Stimulated activated CD4-positive, alpha-beta T cell treated with anti-CD3 and anti-CD28 coated beads, Interleukin-2, amount 100 ng/mL, for 48 hours (primary cell): Measurements from ENCODE around the gene ACP4.
"Not testable (repeated sequence)": the region's sequence is repeated elsewhere in the genome, so short reads cannot be mapped to it uniquely, and the experiment has no call there.

Experiments
- DNase-seq, 2 donors: peaks; one replicate each; pipeline ENCODE4 v3.0.0-alpha.2; 2020

The ACP4 gene

DNA sequence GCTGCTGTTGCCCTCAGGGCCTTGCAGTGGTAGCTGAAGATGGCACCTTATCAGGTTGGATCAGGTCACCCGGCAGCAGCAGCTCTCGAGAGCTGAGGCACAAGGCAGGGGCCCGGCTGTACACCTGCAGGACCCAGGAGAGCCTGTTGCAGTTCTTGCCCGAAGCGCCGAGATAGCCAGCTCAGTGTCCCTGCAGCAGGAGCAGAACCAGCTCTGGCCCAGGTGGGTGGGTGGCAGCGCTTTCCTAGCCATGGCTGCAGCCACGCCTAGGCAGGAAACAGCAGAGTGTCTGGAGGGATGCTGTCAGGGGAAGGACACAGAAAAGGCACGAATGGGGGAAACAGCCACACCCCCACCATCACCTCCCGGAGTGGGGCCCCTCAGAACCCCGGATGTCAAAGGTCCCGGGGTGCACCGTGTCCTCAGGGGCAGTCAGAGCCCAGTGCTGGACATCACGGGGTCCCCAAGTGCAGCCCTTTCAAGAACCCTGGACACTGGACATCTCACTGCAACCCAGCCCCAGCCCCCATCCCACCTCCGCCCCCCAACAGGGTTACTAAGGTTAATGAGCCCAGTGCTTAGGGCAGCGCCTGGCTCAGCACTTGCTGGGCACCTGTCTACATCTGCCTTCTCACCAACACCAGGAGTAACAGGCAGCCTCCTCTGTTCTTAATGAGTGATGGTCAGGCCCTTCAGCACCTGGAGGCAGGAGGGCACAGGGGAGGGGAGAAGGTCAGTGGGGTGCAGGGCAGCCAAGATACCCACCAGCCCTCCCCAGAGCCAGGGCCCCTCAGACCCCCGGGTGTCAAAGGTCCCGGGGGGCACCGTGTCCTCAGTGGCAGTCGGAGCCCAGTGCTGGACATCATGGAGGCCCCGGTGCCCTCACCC lies 8.7 kb downstream of the ACP4 start:
- DNase-seq, result no peak

DNA sequence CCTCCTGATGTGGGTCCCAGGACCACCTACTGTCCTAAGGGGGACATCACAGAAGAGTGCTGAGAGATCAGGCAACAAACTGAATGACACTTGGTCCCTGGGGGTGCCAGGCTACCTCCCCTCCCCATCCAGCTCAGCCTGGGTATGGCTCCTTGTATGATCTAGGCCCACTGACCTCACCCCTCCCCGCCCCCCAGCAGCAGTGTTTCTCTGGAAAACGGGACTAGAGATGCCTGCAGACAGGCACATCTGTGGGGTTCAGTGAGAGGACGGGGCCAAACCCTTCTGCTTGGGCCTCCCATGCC lies 9.3 kb downstream of the ACP4 start:
- DNase-seq, result no peak

DNA sequence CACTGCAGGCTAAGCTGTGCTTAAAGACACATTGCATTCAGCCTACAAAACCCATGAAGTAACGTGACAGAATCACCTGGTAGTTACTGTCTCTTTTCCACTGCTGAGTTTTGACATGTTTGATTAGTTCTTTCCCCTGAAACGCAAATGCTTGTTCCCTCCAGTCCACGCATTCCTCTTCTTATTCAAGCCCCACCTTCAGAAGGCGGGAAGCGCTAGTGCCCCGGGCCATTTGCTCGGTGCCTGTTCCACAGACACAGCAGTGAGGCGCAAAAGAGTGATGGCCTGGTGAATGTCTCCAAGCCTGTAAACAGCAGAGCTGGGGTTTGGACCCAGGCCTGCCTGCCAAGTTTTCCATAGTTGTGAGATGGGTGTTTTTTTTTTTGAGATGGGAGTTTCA lies 10.9 kb downstream of the ACP4 start:
- no peak for DNase-seq

DNA sequence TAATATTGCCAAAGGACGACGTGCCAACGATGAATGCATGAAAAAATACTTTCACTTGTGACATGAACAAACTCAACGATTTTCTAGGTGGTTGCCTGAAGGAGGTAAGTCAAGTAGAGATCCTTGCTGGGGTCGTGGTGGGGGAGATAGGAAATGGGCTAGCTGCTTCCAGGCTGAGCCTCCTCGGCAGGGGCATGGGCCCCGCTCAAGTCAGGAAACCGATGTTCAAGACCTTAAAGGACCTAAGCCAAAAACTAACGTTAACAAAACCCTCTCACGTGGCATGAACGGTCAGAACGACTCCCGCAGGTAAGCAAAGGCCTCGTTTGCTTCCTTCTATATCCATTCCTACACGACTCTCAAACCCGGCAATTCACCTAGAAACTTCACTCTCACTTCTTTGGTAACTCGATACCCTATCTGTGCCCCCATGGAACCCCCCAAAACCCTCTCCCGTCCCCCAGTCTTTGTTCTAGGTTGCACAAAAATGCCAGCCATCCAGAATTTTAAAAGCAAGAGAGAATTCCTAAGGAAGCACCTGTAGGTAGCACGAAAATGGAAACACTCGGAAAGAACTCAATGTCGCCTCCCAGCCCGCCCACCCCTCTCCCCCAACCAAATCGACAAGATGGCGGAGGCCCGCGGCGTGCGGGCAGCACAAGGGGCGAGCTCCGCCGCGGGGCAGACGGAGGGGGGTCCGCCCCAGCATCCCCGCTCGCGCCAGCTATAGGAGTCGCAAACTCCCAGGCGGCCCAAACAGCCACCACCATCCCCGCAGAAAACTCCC lies 13.6 kb downstream of the ACP4 start:
- DNase-seq, result no peak

DNA sequence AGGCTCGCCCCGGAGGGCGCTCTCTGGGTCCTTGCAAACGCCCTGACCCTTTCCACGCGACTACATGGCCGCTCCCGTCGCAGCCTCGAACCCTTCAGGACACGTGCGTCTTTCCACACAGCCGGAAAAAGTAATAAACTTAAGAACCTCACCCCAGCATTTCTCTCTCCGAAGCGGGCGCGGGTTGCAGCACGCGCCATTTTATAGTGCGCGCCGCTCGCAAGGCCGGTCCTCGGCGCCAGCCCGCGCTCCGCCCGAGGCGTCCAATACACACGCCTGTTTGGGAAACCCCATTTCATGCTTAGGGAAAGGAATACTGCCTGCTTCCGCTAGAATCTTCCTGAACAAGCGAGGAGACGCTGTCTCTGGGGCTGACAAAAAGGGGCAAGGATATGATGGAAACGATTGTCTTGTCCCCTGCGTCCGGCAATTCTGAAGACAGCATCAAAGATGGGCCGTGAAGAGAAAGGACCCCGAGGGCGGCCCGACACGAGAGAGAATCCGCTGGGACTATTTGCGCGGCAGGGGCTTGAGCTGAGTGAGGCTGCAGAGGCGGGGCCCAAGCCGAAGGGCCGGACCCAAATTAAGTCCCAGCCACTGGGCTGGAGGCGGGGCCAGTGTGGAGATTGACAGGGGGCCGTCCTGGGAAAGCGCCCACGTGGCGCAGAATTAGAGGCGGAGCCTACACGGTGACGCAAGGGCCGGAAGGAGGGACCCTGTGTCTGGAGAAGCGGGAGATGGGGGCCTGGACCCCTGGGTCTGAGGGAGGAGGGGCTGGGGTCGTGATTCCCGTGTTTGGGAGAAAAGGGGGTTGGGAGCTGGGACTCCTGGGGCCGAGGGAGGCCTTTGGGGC lies 14.4 kb downstream of the ACP4 start:
- peak; percentile 96 for DNase-seq

DNA sequence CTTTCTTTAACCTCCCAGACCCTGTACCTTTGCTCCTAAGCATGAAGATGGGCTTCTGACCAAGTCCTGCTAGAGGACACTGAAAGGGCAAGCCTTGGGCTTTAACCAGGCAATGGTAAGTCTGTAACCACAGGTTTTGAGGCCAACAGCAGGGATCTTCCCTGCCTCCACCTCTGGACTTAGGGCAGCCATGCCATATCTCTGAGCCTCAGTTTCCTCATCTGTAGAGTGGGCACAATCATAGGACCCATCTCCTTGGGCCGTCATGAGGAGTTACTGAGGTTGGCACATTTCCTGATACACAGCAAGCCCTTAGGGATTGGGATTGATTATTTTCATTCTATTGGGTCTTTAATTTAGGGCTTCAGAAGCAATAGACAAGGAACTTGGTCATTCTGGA lies 18.6 kb downstream of the ACP4 start:
- DNase-seq, result no peak

DNA sequence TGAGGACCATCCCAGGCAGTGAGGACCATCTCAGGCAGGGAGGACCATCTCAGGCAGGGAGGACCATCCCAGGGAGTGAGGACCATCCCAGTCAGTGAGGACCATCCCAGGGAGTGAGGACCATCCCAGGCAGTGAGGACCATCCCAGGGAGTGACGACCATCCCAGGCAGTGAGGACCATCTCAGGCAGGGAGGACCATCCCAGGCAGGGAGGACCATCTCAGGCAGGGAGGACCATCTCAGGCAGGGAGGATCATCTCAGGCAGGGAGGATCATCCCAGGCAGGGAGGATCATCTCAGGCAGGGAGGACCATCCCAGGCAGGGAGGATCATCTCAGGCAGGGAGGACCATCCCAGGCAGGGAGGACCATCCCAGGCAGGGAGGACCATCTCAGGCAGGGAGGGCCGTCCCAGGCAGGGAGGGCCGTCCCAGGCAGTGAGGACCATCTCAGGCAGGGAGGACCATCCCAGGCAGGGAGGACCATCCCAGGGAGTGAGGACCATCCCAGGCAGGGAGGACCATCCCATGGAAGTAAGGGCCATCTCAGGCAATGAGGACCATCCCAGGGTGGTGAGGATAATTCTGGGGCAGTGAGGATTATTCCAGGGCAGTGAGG lies 21.5 kb downstream of the ACP4 start:
- DNase-seq, result not testable (repeated sequence)

DNA sequence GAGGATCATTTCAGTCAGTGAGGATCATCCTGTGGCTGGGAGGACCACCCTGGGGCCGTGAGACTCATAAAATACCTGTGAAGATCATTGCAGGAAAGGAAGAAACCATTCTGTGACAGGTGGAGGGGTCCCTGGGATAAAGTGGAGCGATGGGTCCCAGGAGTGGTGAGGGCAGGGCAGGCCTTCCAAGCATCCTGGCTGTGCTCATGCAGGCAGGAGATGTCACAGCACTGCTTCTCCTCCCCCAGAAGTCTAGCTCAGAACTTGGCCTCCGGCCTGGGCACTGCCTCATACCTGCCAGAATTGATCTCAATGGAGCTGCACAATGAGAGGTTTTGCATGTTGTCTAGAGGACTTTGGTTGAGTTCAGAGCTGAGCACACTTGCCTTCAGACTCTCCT lies 22.3 kb downstream of the ACP4 start:
- DNase-seq, result no peak

DNA sequence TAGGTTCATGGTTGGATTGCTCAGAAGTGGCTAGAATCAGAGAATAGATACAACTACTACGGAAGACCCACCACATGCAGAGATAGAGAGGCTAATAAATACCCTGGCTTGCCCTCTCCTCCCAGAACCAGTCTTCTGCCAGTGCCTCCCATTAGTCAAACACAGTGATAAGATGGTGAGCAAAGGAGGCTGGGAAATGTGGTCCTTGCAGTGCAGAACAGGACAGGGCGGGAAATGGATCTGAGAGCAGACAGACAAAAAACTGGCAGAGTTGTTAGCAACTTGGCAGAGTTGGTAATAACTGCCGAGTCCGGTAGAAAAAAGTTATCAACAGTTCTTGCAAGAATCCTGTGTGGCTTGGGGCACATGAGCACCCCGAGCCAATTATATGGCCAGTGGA lies 24.7 kb downstream of the ACP4 start:
- DNase-seq, result no peak

DNA sequence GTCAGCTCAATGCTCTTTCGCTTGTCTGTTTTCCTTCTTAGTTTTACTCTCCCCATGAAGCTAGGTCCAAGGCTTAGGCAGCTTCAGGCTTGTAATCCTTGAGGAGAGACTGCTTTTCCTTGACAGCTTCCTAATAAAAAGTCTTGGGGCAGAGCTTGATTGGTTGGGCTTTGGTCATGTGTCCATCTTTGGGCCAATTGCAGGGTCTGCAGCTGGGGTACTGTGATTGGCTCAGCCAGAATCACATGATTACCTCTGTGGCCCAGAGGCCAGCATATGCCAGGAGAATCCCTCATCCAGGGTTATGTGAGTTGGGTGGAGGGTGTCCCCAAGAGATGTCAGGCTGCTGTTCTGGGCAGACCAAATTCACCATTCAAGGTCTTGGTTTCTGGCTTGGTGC lies 25.2 kb downstream of the ACP4 start:
- DNase-seq, result no peak

DNA sequence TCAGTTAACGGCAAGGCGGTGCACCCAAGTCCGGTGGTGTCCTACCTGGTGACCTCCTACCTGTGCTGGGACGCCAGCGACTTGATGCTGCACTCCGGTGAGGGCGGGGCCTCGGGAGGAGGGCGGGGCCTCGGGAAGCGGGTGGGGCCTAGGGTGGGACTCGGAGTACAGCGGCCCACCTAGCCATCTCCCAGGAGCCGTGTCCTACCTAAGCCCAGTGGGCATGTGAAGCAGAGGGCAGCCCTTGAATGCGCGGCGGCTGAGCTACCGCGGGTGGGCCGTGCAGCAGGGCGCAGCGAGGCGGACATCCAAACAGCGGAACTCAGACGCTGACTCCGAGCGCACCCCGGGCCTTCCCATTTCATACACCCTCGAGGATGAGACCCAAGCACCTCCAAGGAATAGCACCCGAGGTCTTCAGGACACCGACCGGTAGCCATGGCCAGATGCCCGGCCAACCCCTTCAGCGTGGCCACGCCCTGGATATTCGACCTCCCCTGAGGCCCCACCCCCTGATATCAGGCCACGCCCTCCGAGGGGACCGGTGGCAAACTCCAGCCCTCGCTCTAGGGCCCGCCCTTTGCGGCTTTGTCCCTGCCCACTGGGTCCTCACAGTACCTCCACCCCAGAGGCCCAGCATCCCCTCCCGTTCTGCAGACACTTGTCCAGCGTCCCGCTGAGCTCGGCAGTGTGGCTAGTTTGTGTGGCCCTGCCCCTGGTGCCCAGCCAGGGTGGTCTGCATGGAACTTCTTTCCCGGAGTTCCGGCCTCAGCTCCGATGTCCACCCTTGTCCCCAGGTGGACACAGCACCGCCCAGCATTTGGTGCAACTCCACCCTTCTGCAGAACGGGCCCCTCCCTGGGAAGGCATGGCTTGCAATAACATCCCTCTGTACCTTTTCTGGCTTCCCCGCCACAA lies 28.0 kb downstream of the ACP4 start:
- DNase-seq, result peak; percentile 57 to 66

DNA sequence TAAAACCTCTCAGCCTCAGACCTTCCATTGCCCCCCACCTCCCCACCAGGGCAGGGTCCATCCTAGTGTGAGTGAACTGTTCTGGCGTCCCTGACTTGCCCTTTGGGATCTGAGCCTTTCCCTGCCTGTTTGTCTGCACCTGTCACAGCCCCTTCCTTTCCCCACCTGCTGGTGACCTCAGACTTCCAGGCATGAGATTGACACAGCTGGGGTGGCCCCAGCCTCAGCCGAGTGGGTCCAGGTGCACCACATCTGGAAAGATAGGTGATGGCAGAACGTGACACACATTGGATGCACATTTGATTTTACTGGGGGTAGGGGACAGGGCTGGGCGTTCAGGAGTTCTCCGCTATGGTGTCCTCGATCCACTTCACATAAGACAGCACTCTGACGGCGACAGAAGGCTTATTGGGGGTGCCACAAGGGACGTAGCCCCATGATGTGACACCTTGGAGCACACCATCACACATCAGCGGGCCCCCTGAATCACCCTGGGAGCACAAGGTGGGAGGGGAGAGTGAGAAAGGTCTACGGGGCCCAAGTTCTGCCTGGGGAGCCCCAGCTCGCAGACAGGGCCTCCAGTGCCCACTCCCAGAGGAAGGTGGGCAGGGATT lies 28.8 kb downstream of the ACP4 start:
- no peak for DNase-seq

DNA sequence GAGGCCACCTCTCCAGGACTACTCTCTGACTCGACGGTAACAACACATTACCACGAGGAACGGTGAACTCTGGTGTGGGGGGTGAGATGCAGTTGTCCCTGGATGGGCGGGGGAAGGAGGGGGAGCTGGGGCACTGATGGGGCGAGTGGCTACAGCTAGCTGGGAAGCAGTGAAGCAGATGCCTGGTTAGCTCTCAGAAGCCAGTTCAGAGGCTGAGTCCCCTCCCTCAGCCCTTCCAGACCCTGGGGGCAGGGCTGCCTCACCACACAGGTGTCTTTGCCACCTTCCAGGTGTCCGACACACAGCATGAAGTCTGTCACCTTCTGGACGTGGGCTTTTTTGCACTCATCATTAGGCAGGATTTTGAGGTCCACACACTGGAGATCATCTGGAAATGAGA lies 29.4 kb downstream of the ACP4 start:
- DNase-seq, result no peak

DNA sequence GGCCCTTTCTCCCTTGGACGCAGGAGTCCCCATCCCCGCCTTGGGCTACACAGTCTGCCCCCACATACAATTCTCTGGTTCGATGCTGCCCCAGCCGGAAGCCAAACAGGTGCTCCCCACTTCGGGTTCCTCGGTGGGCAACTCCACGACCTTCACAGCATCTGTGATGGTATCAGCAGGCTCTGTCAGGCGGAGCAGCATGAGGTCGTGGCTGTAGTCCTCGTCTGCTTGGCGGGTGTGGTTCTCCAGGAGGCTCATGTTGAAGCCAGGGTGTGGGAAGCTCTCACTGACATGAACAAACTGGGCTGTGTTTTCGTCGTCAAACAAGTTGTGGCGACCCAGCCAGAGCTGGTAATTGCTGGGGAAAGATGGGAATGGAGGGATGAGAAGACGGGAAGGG lies 29.9 kb downstream of the ACP4 start:
- DNase-seq, result no peak

DNA sequence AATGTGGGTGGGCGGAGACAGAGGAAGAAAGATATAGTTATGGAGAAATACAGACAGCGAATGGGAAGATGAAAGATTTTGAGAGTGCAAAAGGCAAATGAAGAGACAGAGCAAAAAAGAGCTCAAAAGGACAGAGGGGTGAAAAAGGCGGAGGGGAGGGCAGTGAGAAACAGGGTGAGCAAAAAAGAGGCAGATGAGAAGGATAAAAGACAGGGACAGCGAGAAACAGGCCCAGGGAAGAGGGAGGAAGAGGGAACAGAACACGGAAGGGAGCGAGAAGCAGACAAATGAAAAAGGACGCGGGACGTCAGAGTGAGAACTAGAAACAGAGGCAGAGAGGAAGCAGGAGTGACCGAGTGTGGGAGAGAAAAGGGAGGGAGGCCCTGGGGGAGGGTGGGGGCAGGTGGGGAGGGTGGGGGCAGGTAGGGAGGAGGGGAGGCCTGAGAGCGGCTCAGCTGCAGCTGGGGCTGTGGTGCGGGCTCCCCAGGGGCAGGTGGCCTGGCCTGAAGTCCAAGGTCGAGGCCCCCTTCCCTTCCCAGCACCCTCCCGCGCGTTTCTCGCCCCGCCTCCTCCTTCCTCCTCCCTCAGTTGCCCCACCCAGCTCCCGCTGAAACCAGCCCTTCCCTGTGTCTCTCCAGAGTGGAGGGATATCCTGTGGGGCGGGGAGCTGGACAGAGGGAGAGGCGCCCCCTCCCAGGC lies 30.5 kb downstream of the ACP4 start:
- DNase-seq, result no peak

DNA sequence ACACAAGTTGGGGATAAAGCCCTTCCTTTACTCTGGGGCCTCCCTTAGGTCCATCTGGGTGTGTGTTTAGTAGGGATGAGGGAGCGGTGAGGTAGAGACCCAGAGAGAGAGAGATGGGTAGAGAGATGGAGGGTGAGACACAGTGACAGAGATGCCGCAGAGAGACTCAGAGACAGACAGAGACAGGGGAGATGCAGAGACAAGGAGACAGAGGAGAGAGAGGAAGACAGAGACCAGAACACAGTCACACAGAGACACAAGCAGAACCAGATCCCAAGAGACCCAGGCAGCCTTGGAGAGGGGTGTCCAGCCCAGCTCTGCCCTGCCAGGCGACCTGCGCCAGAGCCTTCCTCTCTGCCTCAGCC lies 31.0 kb downstream of the ACP4 start:
- no peak for DNase-seq

DNA sequence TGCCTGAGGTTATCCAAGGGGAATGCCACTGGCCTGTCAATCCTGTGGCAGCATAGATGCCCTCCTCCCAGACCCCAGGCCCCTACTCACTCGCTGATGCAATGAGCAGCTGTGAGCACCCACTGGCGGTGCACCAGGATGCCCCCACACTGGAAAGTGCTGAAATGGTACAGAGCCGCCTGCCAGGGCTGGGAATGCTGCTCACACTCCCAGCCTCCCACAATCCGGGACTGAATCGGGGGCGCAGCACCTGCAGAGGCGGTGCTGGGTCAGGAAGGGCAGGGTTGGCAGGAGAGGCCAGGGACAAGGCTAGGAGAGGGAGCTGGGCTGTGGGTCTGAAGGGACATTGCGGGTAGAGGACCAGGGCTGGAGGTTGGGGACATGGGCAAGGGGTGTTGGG lies 31.4 kb downstream of the ACP4 start:
- DNase-seq, result no peak

DNA sequence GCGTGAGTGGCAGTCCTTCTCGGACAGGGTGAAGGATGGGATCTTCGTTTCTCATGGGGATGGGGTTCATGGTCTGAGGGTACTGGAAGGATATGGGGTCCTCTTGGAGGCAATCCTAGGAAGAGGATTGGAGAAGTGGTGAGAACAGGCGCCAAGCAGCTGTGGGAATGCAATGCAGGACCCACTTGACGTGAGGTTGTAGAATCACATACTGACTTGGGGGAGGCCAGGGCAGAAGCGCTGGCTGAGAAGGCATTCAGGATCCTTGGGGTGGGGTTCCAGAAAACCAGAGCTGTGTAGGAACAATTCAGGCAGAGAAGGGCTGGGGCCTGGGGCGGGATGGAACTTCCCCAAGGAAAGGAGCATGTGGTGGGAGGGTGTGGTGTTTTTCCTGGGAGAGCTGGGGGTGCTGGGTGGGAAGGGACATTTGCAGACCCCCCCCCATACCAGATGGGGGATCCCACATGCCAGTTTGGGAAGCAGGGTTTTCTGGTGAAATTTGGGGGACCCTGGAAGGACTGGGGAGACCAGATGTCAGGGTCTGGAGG lies 32.5 kb downstream of the ACP4 start:
- DNase-seq, result no peak

DNA sequence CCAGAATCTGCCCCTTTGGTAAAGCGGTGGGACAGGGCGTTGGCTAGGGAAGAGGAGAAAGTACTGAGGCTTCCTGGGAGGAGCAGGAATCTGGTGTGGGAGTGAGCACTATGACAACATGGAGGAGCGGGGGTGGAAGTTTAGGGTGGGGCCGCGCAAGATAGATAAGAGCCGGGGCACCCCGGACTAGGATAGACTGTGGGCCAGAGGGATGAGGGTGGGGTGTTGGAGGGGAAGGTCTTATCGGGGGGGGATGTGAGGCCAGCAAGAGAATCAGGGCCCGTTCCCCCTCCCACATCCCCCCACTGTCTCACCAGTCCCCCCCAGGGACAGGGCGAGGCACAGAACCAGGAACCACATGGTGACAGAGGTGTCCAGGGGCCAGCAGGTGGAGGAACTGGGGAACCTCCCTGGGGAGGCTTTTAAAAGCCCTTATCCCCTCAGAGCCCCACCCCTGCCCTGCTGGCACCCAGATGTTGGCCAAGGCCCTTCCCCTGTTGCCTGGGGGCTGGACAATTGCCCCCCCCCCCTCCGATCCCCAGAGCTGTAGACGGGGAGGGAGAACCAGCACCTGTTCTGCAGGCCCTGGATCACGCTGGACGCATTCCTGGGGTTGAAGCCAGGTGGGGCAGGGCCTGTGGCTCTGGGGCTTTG lies 33.3 kb downstream of the ACP4 start, which contains the start of gene KLK1:
Gene KLK1, minus strand, starts transcription at position 399 of the 654 bp plus-strand sequence. Its CDS starts 39 bp downstream, at position 360.
- DNase-seq, result no peak
